HepG2 (cell line): Measurements from ENCODE around the gene LGR6. TPM values are rescaled to one million over a fixed set of nuclear protein-coding genes. Genes with fewer than 3 reads are reported as not detected.

Experiments used
- ARNT ChIP-seq: fragments of 450-650 bp; IDR thresholded peaks from 2 replicates; pipeline ENCODE4 v1.6.1; 2017
- HDAC2 ChIP-seq: sonication (generic); formaldehyde crosslinking; IDR thresholded peaks from 2 replicates; pipeline ENCODE4 v1.4.0; 2020; ENCODE audit warnings: missing genetic modification reagents
- HMG20A ChIP-seq: IDR thresholded peaks from 2 replicates; pipeline ENCODE4 v1.6.1; 2016; ENCODE audit warnings: borderline replicate concordance
- JUN ChIP-seq: sonication (generic); formaldehyde crosslinking; IDR thresholded peaks from 2 replicates; pipeline ENCODE4 v1.4.0; 2020; ENCODE audit warnings: mild to moderate bottlenecking, missing genetic modification reagents
- KLF11 ChIP-seq: IDR thresholded peaks from 2 replicates; pipeline ENCODE4 v1.6.1; 2016; ENCODE audit warnings: missing compliant biosample characterization
- NKX3-1 ChIP-seq: sonication (generic); formaldehyde crosslinking; IDR thresholded peaks from 2 replicates; pipeline ENCODE4 v1.5.0; 2020; ENCODE audit warnings: missing genetic modification reagents
- SKI ChIP-seq: fragments of 450-650 bp; IDR thresholded peaks from one replicate; pipeline ENCODE4 v1.6.1; 2018; ENCODE audit warnings: mild to moderate bottlenecking; ENCODE audit not compliant: partially characterized antibody
- TAF1 ChIP-seq: sonication (generic); formaldehyde crosslinking; IDR thresholded peaks from 2 replicates; pipeline ENCODE4 v1.4.0; 2020; ENCODE audit warnings: missing genetic modification reagents
- TEAD3 ChIP-seq: optimal IDR thresholded peaks from 2 replicates; pipeline ENCODE3; 2016; ENCODE audit warnings: borderline replicate concordance
- ZBTB2 ChIP-seq: sonication (generic); formaldehyde crosslinking; IDR thresholded peaks from 2 replicates; pipeline ENCODE4 v1.8.0; 2022; ENCODE audit warnings: low read depth, missing genetic modification reagents
- ZNF296 ChIP-seq: sonication (generic); formaldehyde crosslinking; conservative IDR thresholded peaks from 2 replicates; pipeline ENCODE4 v1.5.0; 2020; ENCODE audit warnings: mild to moderate bottlenecking, missing genetic modification reagents
- ZNF670 ChIP-seq: sonication (generic); formaldehyde crosslinking; IDR thresholded peaks from 2 replicates; pipeline ENCODE4 v1.8.0; 2022; ENCODE audit warnings: mild to moderate bottlenecking, missing genetic modification reagents, borderline replicate concordance
- polyA plus RNA-seq, 8 experiments: library from polyadenylated mRNA; depleted of rRNA in 3 of 8; stranded (reverse) in 7 of 8; unstranded in 1 of 8; fragments of >200 nt; fragmentation: Illumina TruSeq in 4 of 8; extraction: Trizol in 4 of 8; gene quantifications; 2 replicates each; pipeline versions ENCODE4 v1.2.1 to v1.2.3, GENCODE V29; 2011 to 2016; ENCODE audit warnings: low read depth in 4 of 8, missing spikeins in 1 of 8, mixed read lengths in 1 of 8; ENCODE audit not compliant: insufficient read depth in 1 of 8
- total RNA-seq, 5 experiments: library from RNA; depleted of rRNA; stranded (reverse); fragments of >200 nt; fragmentation: Illumina TruSeq; extraction: Trizol; gene quantifications; 2 replicates each; pipeline ENCODE4 v1.2.3, GENCODE V29; 2016; ENCODE audit warnings: low read depth in 1 of 5
- TF ChIP-seq, protein P1 (sequence below): sonication (generic); formaldehyde crosslinking; IDR thresholded peaks from 2 replicates; pipeline ENCODE4 v1.5.1; 2020; ENCODE audit warnings: mild to moderate bottlenecking, missing genetic modification reagents, borderline replicate concordance
- TF ChIP-seq, protein P2 (sequence below): sonication (generic); formaldehyde crosslinking; IDR thresholded peaks from 2 replicates; pipeline ENCODE4 v1.9.0; 2022; ENCODE audit warnings: low read depth, missing genetic modification reagents
- TF ChIP-seq, protein P3 (sequence below): IDR thresholded peaks from 2 replicates; pipeline ENCODE4 v1.6.1; 2016; ENCODE audit warnings: missing compliant biosample characterization, missing genetic modification reagents, borderline replicate concordance

The LGR6 gene
- total and polyA plus RNA-seq, 2 of the 13 experiments (the other 11 are each of a cell fraction or from before 2014, with no cell fraction given) = 0.07 TPM; not detected in 1

GRCh38 chr1:202317941-202318925 is 124.6 kb downstream of the LGR6 start (continued):
- TF ChIP-seq, protein P1, sequence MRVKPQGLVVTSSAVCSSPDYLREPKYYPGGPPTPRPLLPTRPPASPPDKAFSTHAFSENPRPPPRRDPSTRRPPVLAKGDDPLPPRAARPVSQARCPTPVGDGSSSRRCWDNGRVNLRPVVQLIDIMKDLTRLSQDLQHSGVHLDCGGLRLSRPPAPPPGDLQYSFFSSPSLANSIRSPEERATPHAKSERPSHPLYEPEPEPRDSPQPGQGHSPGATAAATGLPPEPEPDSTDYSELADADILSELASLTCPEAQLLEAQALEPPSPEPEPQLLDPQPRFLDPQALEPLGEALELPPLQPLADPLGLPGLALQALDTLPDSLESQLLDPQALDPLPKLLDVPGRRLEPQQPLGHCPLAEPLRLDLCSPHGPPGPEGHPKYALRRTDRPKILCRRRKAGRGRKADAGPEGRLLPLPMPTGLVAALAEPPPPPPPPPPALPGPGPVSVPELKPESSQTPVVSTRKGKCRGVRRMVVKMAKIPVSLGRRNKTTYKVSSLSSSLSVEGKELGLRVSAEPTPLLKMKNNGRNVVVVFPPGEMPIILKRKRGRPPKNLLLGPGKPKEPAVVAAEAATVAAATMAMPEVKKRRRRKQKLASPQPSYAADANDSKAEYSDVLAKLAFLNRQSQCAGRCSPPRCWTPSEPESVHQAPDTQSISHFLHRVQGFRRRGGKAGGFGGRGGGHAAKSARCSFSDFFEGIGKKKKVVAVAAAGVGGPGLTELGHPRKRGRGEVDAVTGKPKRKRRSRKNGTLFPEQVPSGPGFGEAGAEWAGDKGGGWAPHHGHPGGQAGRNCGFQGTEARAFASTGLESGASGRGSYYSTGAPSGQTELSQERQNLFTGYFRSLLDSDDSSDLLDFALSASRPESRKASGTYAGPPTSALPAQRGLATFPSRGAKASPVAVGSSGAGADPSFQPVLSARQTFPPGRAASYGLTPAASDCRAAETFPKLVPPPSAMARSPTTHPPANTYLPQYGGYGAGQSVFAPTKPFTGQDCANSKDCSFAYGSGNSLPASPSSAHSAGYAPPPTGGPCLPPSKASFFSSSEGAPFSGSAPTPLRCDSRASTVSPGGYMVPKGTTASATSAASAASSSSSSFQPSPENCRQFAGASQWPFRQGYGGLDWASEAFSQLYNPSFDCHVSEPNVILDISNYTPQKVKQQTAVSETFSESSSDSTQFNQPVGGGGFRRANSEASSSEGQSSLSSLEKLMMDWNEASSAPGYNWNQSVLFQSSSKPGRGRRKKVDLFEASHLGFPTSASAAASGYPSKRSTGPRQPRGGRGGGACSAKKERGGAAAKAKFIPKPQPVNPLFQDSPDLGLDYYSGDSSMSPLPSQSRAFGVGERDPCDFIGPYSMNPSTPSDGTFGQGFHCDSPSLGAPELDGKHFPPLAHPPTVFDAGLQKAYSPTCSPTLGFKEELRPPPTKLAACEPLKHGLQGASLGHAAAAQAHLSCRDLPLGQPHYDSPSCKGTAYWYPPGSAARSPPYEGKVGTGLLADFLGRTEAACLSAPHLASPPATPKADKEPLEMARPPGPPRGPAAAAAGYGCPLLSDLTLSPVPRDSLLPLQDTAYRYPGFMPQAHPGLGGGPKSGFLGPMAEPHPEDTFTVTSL (CRISPR knock-in tag) = no peak
- 0 out of 2 replicates have a peak, but pooled peaks have one; percentile 25 for TF ChIP-seq ZNF670 (CRISPR knock-in tag)
- TF ChIP-seq, protein P2, sequence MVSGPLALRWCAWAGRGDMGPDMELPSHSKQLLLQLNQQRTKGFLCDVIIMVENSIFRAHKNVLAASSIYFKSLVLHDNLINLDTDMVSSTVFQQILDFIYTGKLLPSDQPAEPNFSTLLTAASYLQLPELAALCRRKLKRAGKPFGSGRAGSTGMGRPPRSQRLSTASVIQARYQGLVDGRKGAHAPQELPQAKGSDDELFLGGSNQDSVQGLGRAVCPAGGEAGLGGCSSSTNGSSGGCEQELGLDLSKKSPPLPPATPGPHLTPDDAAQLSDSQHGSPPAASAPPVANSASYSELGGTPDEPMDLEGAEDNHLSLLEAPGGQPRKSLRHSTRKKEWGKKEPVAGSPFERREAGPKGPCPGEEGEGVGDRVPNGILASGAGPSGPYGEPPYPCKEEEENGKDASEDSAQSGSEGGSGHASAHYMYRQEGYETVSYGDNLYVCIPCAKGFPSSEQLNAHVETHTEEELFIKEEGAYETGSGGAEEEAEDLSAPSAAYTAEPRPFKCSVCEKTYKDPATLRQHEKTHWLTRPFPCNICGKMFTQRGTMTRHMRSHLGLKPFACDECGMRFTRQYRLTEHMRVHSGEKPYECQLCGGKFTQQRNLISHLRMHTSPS (CRISPR knock-in tag) = peak; percentile 93
- no peak; the same call in 1 of the 2 replicates for TF ChIP-seq TAF1 (CRISPR knock-in tag)
- no peak for TF ChIP-seq ARNT
- TF ChIP-seq HDAC2 (CRISPR knock-in tag) = peak; percentile 39; the same call in 1 of the 2 replicates
- no peak for TF ChIP-seq JUN (CRISPR knock-in tag)
- TF ChIP-seq, protein P3, sequence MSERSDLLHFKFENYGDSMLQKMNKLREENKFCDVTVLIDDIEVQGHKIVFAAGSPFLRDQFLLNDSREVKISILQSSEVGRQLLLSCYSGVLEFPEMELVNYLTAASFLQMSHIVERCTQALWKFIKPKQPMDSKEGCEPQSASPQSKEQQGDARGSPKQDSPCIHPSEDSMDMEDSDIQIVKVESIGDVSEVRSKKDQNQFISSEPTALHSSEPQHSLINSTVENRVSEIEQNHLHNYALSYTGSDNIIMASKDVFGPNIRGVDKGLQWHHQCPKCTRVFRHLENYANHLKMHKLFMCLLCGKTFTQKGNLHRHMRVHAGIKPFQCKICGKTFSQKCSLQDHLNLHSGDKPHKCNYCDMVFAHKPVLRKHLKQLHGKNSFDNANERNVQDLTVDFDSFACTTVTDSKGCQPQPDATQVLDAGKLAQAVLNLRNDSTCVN (CRISPR knock-in tag) = no peak
- TF ChIP-seq ZNF296 (CRISPR knock-in tag) = no peak
- peak; percentile 55 for TF ChIP-seq TEAD3 (CRISPR knock-in tag)
- TF ChIP-seq KLF11 (CRISPR knock-in tag) = no peak
- TF ChIP-seq HMG20A (CRISPR knock-in tag) = no peak
- no peak for TF ChIP-seq ZBTB2 (CRISPR knock-in tag)
- no peak for TF ChIP-seq NKX3-1 (CRISPR knock-in tag)
- TF ChIP-seq SKI = peak; percentile 22
